Hepatocyte (in vitro differentiated cells): ENCODE results near the gene MPHOSPH8.

Experiments used
- CTCF ChIP-seq: fragments of 200-600 bp; sonication (generic); IDR thresholded peaks from 2 replicates; pipeline ENCODE4 v1.5.1; 2016; ENCODE audit warnings: antibody characterized with exemption, mild to moderate bottlenecking; ENCODE audit not compliant: poor library complexity
- EZH2 ChIP-seq: fragments of 200-600 bp; sonication (generic); IDR thresholded peaks from 2 replicates; pipeline ENCODE4 v1.6.1; 2016; ENCODE audit warnings: antibody characterized with exemption, mild to moderate bottlenecking, borderline replicate concordance
- EZH2phosphoT487 ChIP-seq: fragments of 200-600 bp; sonication (generic); IDR thresholded peaks from one replicate; pipeline ENCODE4 v1.6.1; 2018; ENCODE audit warnings: antibody characterized with exemption, mild to moderate bottlenecking, low read depth, moderate library complexity; ENCODE audit not compliant: unreplicated experiment, severe bottlenecking

GRCh38 chr13:19646063-19646462 lies 12.6 kb downstream of the MPHOSPH8 start:
- TF ChIP-seq CTCF (no peak), EZH2phosphoT487 (no peak), EZH2 (no peak)
